ENCODE measurements around the gene MMP17.
"Not testable (repeated sequence)": the region's sequence is repeated elsewhere in the genome, so short reads cannot be mapped to it uniquely, and the experiment has no call there.

- TF ChIP-seq, protein P1, sequence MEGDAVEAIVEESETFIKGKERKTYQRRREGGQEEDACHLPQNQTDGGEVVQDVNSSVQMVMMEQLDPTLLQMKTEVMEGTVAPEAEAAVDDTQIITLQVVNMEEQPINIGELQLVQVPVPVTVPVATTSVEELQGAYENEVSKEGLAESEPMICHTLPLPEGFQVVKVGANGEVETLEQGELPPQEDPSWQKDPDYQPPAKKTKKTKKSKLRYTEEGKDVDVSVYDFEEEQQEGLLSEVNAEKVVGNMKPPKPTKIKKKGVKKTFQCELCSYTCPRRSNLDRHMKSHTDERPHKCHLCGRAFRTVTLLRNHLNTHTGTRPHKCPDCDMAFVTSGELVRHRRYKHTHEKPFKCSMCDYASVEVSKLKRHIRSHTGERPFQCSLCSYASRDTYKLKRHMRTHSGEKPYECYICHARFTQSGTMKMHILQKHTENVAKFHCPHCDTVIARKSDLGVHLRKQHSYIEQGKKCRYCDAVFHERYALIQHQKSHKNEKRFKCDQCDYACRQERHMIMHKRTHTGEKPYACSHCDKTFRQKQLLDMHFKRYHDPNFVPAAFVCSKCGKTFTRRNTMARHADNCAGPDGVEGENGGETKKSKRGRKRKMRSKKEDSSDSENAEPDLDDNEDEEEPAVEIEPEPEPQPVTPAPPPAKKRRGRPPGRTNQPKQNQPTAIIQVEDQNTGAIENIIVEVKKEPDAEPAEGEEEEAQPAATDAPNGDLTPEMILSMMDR (conservative IDR thresholded peaks at IDR 0.05; ENCODE audit: low read depth, low read length), result not testable (repeated sequence)
- TF ChIP-seq EZH2 (IDR thresholded peaks at IDR 0.05; ENCODE audit: borderline replicate concordance, low read depth, low read length, poor library complexity, severe bottlenecking), result not testable (repeated sequence)
Measured at GRCh38 chr12:131885076-131885475, 56.9 kb downstream of the MMP17 start.
